ENCODE results near the gene TACO1.

- TF ChIP-seq JUN (IDR thresholded peaks at IDR 0.05; ENCODE audit: borderline replicate concordance, insufficient read depth, insufficient read length, low read depth) (no peak), CTCF (IDR thresholded peaks at IDR 0.05; ENCODE audit: extremely low read depth in 1 of 2, insufficient read depth in 1 of 2, low read depth in 1 of 2, low read length in 2 of 2) (no peak), POLR2A (IDR thresholded peaks at IDR 0.05; ENCODE audit: low read depth, low read length) (no peak), POLR2AphosphoS5 (IDR thresholded peaks at IDR 0.05; ENCODE audit: insufficient read depth, low read depth, low read length) (no peak), MYC (IDR thresholded peaks at IDR 0.05; ENCODE audit: low read depth, low read length) (no peak), GATA2 (IDR thresholded peaks at IDR 0.05; ENCODE audit: insufficient read depth, insufficient read length, low read depth, low read length) (no peak)
Observed at GRCh38 chr17:63592797-63593196, 7.9 kb upstream of the TACO1 start.
